DMS79 (cell line): ENCODE measurements around the gene RNF4.
"Not testable (repeated sequence)": the region's sequence is repeated elsewhere in the genome, so short reads cannot be mapped to it uniquely, and the experiment has no call there.

Source experiments
- DNase-seq: peaks from one replicate; lab custom pipeline; 2025; lab: John Stamatoyannopoulos, UW

Gene RNF4

GRCh38 chr4:2486981-2487380, 18.1 kb downstream of the RNF4 start:
- no peak for DNase-seq

DNA sequence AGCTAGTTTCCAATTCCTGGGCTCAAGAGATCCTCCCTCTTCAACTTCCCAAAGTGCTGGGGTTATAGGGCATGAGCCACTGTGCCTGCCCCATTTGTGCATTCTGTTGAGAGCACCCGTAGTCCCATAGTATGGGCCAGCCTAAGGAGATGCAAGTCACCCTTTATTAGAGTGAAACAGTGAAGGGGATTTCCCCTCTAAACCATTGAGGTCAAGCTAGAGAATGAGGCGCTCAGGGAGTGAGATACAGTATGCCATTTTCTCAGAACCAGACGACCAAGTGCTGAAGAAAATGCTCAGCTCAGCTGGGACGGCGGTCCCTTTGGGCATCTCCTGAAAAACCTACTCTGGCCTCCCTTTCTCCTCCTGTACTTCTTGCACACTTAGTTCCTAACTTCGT, 18.7 kb downstream of the RNF4 start:
- DNase-seq, result no peak

GRCh38 chr4:2489081-2489805, 20.3 kb downstream of the RNF4 start:
- peak; percentile 11 for DNase-seq

- DNase-seq, result no peak
Observed at GRCh38 chr4:2489841-2490552, 21.1 kb downstream of the RNF4 start.

GRCh38 chr4:2492970-2493369, 24.1 kb downstream of the RNF4 start:
- DNase-seq, result no peak

GRCh38 chr4:2494992-2495391, 26.1 kb downstream of the RNF4 start:
- no peak for DNase-seq

GRCh38 chr4:2497324-2497723, 28.4 kb downstream of the RNF4 start:
- DNase-seq, result no peak

GRCh38 chr4:2497931-2498330, 29.0 kb downstream of the RNF4 start:
- DNase-seq, result no peak

DNA sequence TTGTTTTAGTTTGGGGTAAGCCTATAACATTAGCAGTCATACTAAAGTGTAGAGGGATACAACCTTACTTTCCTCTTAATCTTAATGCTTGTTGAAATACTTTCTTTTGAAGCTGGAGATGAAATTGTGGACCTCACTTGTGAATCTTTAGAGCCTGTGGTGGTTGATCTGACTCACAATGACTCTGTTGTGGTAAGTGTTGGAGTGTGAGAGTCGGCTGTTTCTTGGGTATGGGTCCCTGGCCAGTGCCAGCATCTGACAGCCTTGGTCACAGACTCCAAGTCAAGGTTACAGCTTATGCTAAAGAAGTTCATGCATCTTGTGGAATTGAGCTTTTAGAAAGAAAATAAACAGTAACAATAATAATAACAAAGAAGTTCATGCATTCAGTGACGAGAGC, 31.6 kb downstream of the RNF4 start:
- no peak for DNase-seq

DNA sequence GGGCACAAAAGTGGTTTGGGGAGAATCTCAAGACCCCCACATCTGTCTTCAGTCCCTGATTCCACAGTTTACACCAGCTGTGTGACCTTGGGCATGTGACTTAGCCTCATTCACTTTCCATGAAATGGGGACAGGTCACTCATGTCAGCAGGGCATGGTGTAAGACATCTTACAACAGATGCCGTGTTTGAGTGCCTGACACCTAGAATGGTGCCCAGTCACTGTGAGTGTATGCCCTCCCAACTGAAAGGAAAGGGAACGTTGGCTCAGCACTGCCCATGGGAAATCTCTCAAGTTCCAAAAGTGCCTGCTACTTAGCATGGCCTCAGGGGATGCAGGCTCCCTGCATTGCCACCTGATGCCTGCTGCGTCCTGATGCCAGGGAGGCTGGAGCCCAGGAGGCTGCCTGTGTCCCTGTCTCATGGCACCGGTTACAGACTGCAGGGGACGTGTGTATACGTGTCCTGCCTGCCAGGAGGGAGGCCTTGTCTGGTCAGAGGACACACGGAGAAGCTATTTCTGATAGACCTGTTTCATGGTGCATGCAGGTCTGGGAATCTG, 32.2 kb downstream of the RNF4 start:
- no peak for DNase-seq

DNA sequence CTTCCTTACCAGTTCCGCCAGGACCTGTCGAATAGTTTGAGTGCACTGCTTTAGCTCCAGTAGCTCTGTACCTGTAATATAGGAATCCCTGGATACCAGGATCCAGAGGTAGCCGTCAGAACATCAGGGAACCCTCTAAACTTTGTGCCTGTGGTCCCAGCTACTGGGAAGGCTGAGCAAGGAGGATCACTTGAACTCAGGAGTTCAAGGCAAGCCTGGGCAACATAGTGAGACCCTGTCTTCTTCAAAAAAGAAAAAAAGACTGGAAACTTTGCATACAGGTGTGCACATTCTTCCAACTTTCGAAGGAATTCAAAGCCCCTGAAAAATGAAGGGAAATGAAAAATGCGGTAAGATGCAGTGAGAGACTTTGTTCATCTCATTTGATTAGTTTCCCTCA, 34.9 kb downstream of the RNF4 start:
- DNase-seq, result no peak

GRCh38 chr4:2507259-2507658, 38.4 kb downstream of the RNF4 start:
- no peak for DNase-seq

GRCh38 chr4:2507855-2508254, 38.9 kb downstream of the RNF4 start:
- DNase-seq, result no peak

DNA sequence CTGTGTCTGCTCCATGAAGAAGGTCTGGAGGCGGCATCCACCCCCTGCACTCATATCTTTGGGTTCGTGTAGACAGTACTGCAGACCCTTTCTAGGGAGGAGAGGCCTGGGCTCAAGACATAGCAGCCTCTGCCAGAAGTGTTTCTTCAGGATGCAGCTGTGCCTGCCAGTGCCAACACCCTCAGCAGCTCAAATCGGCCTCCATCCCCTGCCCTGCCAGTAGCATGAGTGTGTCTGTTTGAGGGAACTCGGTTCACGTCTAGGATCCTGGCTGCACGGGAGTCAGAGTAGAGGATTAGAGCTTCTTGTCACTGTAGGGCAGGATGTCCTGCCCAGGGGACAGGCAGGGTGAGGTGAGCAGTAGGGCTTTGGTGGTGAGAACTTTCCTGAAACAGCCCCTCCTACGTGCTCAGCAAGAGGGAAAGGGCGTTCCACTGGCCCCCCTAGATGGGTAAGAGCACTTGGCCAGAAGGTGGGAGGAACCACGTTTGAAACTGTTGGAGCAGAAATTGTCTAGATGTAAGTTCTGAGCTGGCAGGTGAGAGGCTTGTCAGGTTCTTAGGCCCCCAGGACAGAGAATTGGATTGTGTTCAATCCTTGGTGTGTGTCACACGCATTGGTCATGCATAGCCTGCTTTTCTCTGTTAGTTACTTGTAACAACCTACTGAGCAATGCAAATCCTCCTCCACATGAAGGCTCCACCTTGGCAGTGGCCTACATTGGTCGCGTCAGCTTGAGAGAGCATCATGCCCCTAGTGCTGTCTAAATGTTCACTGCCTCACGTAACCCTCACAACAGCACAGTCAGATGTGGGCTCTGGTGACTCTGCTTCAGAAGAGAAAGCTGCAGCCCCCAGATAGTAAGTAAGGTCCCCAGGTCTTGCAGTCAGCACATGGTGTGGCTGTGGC, 41.7 kb downstream of the RNF4 start:
- DNase-seq, result no peak

- no peak for DNase-seq
Observed at GRCh38 chr4:2511645-2512131, 42.8 kb downstream of the RNF4 start.

- no peak for DNase-seq
Observed at GRCh38 chr4:2512396-2513135, 43.7 kb downstream of the RNF4 start.

- not testable (repeated sequence) for DNase-seq
Observed at GRCh38 chr4:2514193-2514592, 45.3 kb downstream of the RNF4 start.

- DNase-seq, result not testable (repeated sequence)
Observed at GRCh38 chr4:2514944-2515343, 46.0 kb downstream of the RNF4 start.

DNA sequence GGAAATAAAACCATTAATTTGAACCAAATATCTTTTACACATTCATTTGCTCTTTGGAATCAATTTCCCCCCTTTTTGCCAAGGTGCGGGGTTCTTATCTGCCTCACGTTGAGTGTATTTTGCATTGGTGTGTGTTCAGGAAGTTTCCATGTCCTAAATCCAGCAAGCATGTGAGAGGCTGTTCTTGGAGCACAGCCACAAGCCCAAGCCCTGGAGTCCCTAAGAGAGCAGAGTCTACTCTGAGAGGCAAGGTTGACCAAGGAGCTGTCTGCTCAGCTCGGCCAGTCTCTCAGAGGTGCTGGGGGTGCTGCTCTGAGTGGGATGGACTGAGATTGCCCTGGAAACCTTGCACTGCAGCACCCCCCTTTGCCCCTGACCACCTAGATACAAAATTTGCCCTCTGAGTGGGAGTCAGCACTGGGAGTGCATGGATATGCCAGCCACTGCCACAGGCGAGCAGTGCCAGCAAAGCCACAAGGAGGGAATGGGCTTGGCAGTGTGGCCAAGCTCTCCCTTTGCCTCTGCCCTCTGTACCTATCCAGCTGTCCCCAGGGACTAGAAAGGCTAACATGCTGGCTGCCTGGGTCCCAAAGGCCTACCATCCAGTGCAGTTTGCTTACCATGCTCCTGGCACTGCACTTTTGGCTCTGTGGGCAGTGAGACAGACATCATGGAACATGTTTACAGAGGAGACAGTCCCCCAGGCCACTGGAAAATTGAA, 47.1 kb downstream of the RNF4 start:
- DNase-seq, result no peak

DNA sequence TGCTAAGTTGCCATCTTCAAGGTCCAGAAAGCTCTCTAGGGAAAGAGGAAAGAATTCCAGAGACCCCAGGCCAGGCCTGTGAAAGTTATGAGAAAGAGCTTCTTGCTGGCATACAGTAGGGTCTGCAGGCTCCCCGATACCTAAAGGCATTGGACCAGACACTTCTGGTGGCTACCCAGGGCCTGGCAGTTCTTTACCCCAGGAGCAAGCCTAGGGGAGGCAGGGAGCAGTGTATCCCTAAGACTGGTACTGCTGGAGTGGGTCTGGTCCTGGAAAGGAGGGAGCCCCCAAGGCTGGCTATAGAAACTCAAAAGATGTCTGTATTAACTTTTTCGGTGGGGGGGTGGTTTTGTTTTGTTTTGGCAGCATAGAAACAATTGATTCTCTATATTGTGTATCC, 47.7 kb downstream of the RNF4 start:
- no peak for DNase-seq

DNA sequence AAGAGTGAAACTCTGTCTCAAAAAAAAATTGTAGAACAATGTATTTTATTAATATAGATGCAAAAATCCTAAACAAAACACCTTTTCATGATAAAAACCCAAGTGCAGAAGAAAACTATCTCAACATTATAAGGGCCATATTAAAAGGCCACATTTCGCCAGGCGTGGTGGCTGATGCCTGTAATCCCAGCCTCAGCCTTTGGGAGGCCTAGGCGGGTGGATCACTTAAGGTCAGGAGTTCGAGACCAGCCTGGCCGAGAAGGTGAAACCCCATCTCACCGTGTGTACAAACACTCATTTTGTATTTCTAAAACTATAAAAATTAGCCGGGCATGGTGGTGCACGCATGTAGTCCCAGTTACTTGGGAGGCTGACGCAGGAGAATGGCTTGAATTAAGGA, 57.7 kb downstream of the RNF4 start:
- no peak for DNase-seq
